ENCODE measurements around the gene PTK7.

The PTK7 gene

DNA sequence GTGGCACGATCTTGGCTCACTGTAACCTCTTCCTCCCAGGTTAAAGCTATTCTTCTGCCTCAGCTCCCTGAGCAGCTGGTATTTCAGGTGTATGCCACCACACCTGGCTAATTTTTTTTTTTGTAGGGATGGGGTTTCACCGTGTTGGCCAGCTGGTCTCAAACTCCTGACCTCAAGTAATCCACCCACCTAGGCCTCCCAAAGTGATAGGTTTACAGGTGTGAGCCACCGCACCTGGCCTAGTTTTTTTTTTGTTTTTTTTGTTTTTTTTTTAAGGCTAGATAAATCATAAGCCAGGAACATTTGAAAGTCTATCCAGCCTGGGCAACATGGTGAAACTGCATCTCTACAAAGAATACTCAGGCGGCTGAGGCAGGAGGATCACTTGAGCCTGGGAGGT lies 43.8 kb upstream of the PTK7 start:
- no peaks in the 10 kb centered on the region for H3K9me3 ChIP-seq (ENCODE audit: insufficient read depth, low read depth, low read length)
- no peak overlapping the region for H2AFZ ChIP-seq (ENCODE audit: low read length)
- no peaks in the 10 kb centered on the region for H4K20me1 ChIP-seq (ENCODE audit: insufficient read depth, low read length, poor library complexity, severe bottlenecking)
- no peak overlapping the region for H3K4me2 ChIP-seq (ENCODE audit: low read depth, low read length, poor library complexity, severe bottlenecking)
- H3K4me3 ChIP-seq (ENCODE audit: low read length, poor library complexity, severe bottlenecking) = no peak overlapping the region
- no peaks in the 10 kb centered on the region for H3K9me2 ChIP-seq (replicated peaks; ENCODE audit: low read depth, low read length)
- no peaks in the 10 kb centered on the region for H3K79me2 ChIP-seq (ENCODE audit: insufficient read depth, low read length)
- H3K36me3 ChIP-seq (ENCODE audit: insufficient read depth, low read length) = peaks cover 30% of the 10 kb centered on the region
- H3F3A ChIP-seq (ENCODE audit: low read depth) = no peaks in the 10 kb centered on the region
- no peak for TF ChIP-seq EZH2phosphoT487 (IDR thresholded peaks at IDR 0.05; ENCODE audit: borderline replicate concordance)
- TF ChIP-seq, protein P1, sequence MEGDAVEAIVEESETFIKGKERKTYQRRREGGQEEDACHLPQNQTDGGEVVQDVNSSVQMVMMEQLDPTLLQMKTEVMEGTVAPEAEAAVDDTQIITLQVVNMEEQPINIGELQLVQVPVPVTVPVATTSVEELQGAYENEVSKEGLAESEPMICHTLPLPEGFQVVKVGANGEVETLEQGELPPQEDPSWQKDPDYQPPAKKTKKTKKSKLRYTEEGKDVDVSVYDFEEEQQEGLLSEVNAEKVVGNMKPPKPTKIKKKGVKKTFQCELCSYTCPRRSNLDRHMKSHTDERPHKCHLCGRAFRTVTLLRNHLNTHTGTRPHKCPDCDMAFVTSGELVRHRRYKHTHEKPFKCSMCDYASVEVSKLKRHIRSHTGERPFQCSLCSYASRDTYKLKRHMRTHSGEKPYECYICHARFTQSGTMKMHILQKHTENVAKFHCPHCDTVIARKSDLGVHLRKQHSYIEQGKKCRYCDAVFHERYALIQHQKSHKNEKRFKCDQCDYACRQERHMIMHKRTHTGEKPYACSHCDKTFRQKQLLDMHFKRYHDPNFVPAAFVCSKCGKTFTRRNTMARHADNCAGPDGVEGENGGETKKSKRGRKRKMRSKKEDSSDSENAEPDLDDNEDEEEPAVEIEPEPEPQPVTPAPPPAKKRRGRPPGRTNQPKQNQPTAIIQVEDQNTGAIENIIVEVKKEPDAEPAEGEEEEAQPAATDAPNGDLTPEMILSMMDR (conservative IDR thresholded peaks at IDR 0.05; ENCODE audit: low read length) = no peak
- H3K27me3 ChIP-seq (ENCODE audit: insufficient read depth, low read length, poor library complexity, severe bottlenecking) = no peaks in the 10 kb centered on the region
- no peaks in the 10 kb centered on the region for H3K4me1 ChIP-seq (ENCODE audit: insufficient read depth, low read length, poor library complexity, severe bottlenecking)
- H3K9ac ChIP-seq (ENCODE audit: low read depth, low read length, poor library complexity, severe bottlenecking) = no peak overlapping the region

DNA sequence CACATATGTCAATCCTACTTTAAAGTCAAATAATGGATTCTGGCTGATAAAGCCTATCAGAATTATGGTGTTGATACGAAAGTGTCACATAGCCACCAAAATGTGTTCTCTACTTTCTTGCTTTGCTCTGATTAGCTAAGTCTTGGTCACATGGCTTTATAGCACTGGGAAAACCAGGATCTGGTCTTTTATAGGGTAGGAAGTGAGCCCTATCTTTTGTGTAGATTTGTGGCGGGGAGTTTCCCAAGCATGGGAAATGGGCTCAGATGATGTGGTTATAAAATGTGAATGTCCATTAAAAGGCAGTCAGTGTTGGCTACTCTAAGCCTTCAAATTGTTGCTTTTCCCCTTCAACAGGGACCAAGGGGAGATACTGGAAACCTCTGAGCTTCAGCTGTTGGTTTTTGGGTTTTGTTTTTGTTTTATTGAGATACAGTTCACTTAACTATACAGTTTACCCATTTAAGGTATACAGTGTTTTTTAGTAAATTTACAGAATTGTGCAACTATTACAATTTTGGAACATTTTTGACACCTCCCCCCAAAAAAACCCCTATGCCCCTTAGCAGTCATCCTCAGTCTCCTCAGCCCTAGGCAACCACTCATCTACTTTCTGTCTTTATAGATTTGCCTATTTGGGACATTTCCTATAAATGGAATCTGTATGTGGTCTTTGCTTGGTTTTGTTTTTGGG lies 42.5 kb upstream of the PTK7 start:
- Histone ChIP-seq H3K79me2 (ENCODE audit: insufficient read depth, low read length) (no peaks in the 10 kb centered on the region), H3K4me2 (ENCODE audit: low read depth, low read length, poor library complexity, severe bottlenecking) (no peak overlapping the region), H3K36me3 (ENCODE audit: insufficient read depth, low read length) (peaks cover 27% of the 10 kb centered on the region)

DNA sequence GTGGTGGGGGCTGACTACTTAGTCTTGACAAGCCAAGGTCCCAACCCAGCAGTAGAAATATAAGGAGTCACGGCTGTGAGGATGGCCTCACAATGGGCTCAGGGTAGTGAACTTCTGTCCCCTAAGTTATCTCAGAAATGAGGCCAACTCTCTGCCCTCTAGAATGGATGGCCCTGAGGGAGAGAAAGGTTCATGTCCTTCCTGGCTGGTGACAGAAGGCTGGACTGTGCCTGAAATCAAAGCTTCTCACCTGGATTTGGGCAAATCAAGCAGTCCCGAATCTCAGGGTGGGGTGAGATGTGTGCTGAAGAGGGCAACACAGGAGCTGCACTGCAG lies 42.0 kb upstream of the PTK7 start:
- Histone ChIP-seq H4K20me1 (ENCODE audit: insufficient read depth, low read length, poor library complexity, severe bottlenecking) (no peaks in the 10 kb centered on the region), H3K9ac (ENCODE audit: low read depth, low read length, poor library complexity, severe bottlenecking) (no peak overlapping the region), H3K9me2 (replicated peaks; ENCODE audit: low read depth, low read length) (no peaks in the 10 kb centered on the region), H2AFZ (ENCODE audit: low read length) (no peak overlapping the region), H3K36me3 (ENCODE audit: insufficient read depth, low read length) (peaks cover 22% of the 10 kb centered on the region), H3K4me2 (ENCODE audit: low read depth, low read length, poor library complexity, severe bottlenecking) (no peak overlapping the region), H3K4me1 (ENCODE audit: insufficient read depth, low read length, poor library complexity, severe bottlenecking) (no peaks in the 10 kb centered on the region), H3K4me3 (ENCODE audit: low read length, poor library complexity, severe bottlenecking) (no peak overlapping the region), H3F3A (ENCODE audit: low read depth) (no peaks in the 10 kb centered on the region), H3K27me3 (ENCODE audit: insufficient read depth, low read length, poor library complexity, severe bottlenecking) (no peaks in the 10 kb centered on the region), H3K79me2 (ENCODE audit: insufficient read depth, low read length) (no peaks in the 10 kb centered on the region), H3K9me3 (ENCODE audit: insufficient read depth, low read depth, low read length) (no peaks in the 10 kb centered on the region)
- TF ChIP-seq, protein P1 (conservative IDR thresholded peaks at IDR 0.05; ENCODE audit: low read length) = no peak
- TF ChIP-seq EZH2phosphoT487 (IDR thresholded peaks at IDR 0.05; ENCODE audit: borderline replicate concordance) = no peak

More for the DNA sequence above, 42.5 kb upstream of the PTK7 start:
- H3K27me3 ChIP-seq (ENCODE audit: insufficient read depth, low read length, poor library complexity, severe bottlenecking) = no peaks in the 10 kb centered on the region
- no peak overlapping the region for H2AFZ ChIP-seq (ENCODE audit: low read length)
- no peak overlapping the region for H3K9ac ChIP-seq (ENCODE audit: low read depth, low read length, poor library complexity, severe bottlenecking)
- no peaks in the 10 kb centered on the region for H3K4me1 ChIP-seq (ENCODE audit: insufficient read depth, low read length, poor library complexity, severe bottlenecking)
- H3F3A ChIP-seq (ENCODE audit: low read depth) = no peaks in the 10 kb centered on the region
- H3K9me3 ChIP-seq (ENCODE audit: insufficient read depth, low read depth, low read length) = no peaks in the 10 kb centered on the region
- TF ChIP-seq EZH2phosphoT487 (IDR thresholded peaks at IDR 0.05; ENCODE audit: borderline replicate concordance) = no peak
- TF ChIP-seq, protein P1 (conservative IDR thresholded peaks at IDR 0.05; ENCODE audit: low read length) = no peak
- no peaks in the 10 kb centered on the region for H3K9me2 ChIP-seq (replicated peaks; ENCODE audit: low read depth, low read length)
- no peak overlapping the region for H3K4me3 ChIP-seq (ENCODE audit: low read length, poor library complexity, severe bottlenecking)
- no peaks in the 10 kb centered on the region for H4K20me1 ChIP-seq (ENCODE audit: insufficient read depth, low read length, poor library complexity, severe bottlenecking)
